ENCODE measurements around the gene CENPX.

GRCh38 chr17:82022981-82023446 is 336 bp upstream of the CENPX start, which contains the start of gene LRRC45:
- TF ChIP-seq POLR2A (IDR thresholded peaks at IDR 0.05; ENCODE audit: low read depth, low read length), result no peak
- no peak for TF ChIP-seq POLR2AphosphoS5 (IDR thresholded peaks at IDR 0.05; ENCODE audit: low read depth, low read length)
- no peak for TF ChIP-seq PAX5 (IDR thresholded peaks at IDR 0.05; ENCODE audit: insufficient read depth, low read length, severe bottlenecking)

All from GM12891 (cell line).